Measurements from ENCODE around the gene CEBPA. TPM values are rescaled to one million over a fixed set of nuclear protein-coding genes. Genes with fewer than 3 reads are reported as not detected.

The CEBPA gene
- total and polyA plus RNA-seq, 2 donors (not counting 1 experiment from before 2014, with no cell fraction given): 0.17 TPM; not detected in 1

DNA sequence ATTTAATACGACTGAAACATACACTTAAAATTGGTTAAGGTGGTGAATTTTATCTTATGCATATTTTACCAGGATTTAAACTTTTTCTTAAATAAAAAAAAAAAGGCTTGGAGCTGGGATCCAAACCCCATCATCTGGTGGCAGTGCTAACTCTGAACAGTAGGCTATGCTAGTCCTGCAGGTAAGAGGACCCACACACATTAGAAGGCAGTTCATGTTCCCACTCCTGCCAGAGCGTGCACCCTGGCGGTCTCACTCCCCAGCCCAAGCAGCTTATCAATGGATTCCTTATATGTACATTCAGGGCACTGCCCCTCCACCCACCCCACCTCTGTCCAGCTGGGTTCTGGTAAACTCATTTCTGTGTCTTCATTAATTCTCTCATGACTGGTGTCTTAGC, 31.3 kb upstream of the CEBPA start:
- H3K4me3 ChIP-seq (replicated peaks in 1 of 4; ENCODE audit: control extremely low read depth in 1 of 4, insufficient read depth in 1 of 4, low read depth in 3 of 4, low read length in 4 of 4): no peak overlapping the region
- no peaks in the 10 kb centered on the region for H3K36me3 ChIP-seq (ENCODE audit: control insufficient read depth, insufficient read depth, low read length)
- TF ChIP-seq, protein P1, sequence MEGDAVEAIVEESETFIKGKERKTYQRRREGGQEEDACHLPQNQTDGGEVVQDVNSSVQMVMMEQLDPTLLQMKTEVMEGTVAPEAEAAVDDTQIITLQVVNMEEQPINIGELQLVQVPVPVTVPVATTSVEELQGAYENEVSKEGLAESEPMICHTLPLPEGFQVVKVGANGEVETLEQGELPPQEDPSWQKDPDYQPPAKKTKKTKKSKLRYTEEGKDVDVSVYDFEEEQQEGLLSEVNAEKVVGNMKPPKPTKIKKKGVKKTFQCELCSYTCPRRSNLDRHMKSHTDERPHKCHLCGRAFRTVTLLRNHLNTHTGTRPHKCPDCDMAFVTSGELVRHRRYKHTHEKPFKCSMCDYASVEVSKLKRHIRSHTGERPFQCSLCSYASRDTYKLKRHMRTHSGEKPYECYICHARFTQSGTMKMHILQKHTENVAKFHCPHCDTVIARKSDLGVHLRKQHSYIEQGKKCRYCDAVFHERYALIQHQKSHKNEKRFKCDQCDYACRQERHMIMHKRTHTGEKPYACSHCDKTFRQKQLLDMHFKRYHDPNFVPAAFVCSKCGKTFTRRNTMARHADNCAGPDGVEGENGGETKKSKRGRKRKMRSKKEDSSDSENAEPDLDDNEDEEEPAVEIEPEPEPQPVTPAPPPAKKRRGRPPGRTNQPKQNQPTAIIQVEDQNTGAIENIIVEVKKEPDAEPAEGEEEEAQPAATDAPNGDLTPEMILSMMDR (conservative IDR thresholded peaks at IDR 0.05 in 1 of 2, IDR thresholded peaks at IDR 0.05 in 1 of 2; ENCODE audit: low read depth in 1 of 2, low read length in 2 of 2): no peak
- no peak for TF ChIP-seq EZH2 (IDR thresholded peaks at IDR 0.05; ENCODE audit: low read length, missing control alignments)
- H3K4me2 ChIP-seq (ENCODE audit: extremely low read depth, insufficient read depth, low read length): no peak overlapping the region
- H2AFZ ChIP-seq (ENCODE audit: low read length): no peak overlapping the region
- no peaks in the 10 kb centered on the region for H3K79me2 ChIP-seq (ENCODE audit: control insufficient read depth, insufficient read depth, low read length)
- no peak overlapping the region for H3K27ac ChIP-seq (ENCODE audit: insufficient read depth, low read length)
- no peaks in the 10 kb centered on the region for H3K27me3 ChIP-seq (ENCODE audit: control insufficient read depth, insufficient read depth, low read length)
- DNase-seq (ENCODE audit: low read depth in 2 of 2): no peak
- H3K4me1 ChIP-seq (ENCODE audit: control insufficient read depth, extremely low read depth, insufficient read depth, low read length): no peaks in the 10 kb centered on the region
- no peaks in the 10 kb centered on the region for H4K20me1 ChIP-seq (ENCODE audit: control insufficient read depth, extremely low read depth, insufficient read depth, low read length)
- H3K9ac ChIP-seq (ENCODE audit: insufficient read depth, low read length): no peak overlapping the region
- no peaks in the 10 kb centered on the region for H3K9me3 ChIP-seq (ENCODE audit: control insufficient read depth, insufficient read depth, low read depth, low read length)

DNA sequence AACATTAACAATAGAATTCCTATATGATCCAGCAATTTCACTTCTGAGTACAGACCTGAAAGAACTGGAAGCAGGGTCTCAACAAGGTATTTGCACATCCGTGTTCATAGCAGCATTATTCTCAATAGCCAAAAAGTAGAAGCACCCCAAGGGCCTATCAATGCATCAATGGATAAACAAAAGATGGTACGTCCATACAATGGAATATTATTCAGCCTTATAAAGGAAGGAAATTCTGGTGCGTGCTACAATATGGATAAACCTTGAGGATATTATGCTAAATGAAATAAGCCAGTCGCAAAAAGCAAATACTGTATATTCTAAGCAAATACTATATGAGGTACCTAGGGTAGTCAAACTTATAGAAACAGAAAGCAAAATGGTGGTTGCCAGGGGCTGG, 30.8 kb upstream of the CEBPA start:
- Histone ChIP-seq H4K20me1 (ENCODE audit: control insufficient read depth, extremely low read depth, insufficient read depth, low read length) (no peaks in the 10 kb centered on the region), H3K27me3 (ENCODE audit: control insufficient read depth, insufficient read depth, low read length) (no peaks in the 10 kb centered on the region), H3K36me3 (ENCODE audit: control insufficient read depth, insufficient read depth, low read length) (no peaks in the 10 kb centered on the region), H3K9me3 (ENCODE audit: control insufficient read depth, insufficient read depth, low read depth, low read length) (no peaks in the 10 kb centered on the region), H2AFZ (ENCODE audit: low read length) (no peak overlapping the region), H3K4me1 (ENCODE audit: control insufficient read depth, extremely low read depth, insufficient read depth, low read length) (no peaks in the 10 kb centered on the region), H3K4me2 (ENCODE audit: extremely low read depth, insufficient read depth, low read length) (no peak overlapping the region), H3K27ac (ENCODE audit: insufficient read depth, low read length) (no peak overlapping the region), H3K9ac (ENCODE audit: insufficient read depth, low read length) (no peak overlapping the region), H3K79me2 (ENCODE audit: control insufficient read depth, insufficient read depth, low read length) (no peaks in the 10 kb centered on the region), H3K4me3 (replicated peaks in 1 of 4; ENCODE audit: control extremely low read depth in 1 of 4, insufficient read depth in 1 of 4, low read depth in 3 of 4, low read length in 4 of 4) (no peak overlapping the region)
- TF ChIP-seq, protein P1 (conservative IDR thresholded peaks at IDR 0.05 in 1 of 2, IDR thresholded peaks at IDR 0.05 in 1 of 2; ENCODE audit: low read depth in 1 of 2, low read length in 2 of 2): no peak
- no peak for DNase-seq (ENCODE audit: low read depth in 2 of 2)

DNA sequence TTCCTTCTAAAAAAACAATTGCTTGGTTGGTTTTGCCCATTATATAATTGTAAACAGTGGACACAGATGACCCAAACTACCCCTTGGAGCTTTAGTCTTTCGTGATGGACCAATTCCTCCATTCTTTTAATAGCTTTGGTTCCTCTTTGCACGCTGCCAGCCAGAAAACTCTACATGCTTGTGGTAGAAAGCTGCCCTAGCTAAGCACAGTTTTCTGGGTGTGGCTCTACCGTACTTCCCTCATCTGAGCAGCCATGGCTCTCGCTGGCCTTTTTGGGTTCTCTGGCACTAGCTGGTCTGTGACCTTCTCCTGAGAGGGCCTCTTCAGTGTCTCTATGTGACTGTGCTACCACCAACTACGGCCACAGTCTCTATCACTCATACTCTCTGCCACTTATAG, 29.9 kb upstream of the CEBPA start:
- TF ChIP-seq, protein P1 (conservative IDR thresholded peaks at IDR 0.05 in 1 of 2, IDR thresholded peaks at IDR 0.05 in 1 of 2; ENCODE audit: low read depth in 1 of 2, low read length in 2 of 2): no peak
- no peak for TF ChIP-seq EZH2 (IDR thresholded peaks at IDR 0.05; ENCODE audit: low read length, missing control alignments)
- no peak overlapping the region for H3K4me2 ChIP-seq (ENCODE audit: extremely low read depth, insufficient read depth, low read length)
- H3K4me1 ChIP-seq (ENCODE audit: control insufficient read depth, extremely low read depth, insufficient read depth, low read length): no peaks in the 10 kb centered on the region
- no peaks in the 10 kb centered on the region for H3K9me3 ChIP-seq (ENCODE audit: control insufficient read depth, insufficient read depth, low read depth, low read length)
- H3K36me3 ChIP-seq (ENCODE audit: control insufficient read depth, insufficient read depth, low read length): no peaks in the 10 kb centered on the region
- H3K4me3 ChIP-seq (replicated peaks in 1 of 4; ENCODE audit: control extremely low read depth in 1 of 4, insufficient read depth in 1 of 4, low read depth in 3 of 4, low read length in 4 of 4): no peak overlapping the region
- no peak overlapping the region for H3K27ac ChIP-seq (ENCODE audit: insufficient read depth, low read length)
- H4K20me1 ChIP-seq (ENCODE audit: control insufficient read depth, extremely low read depth, insufficient read depth, low read length): no peaks in the 10 kb centered on the region
- no peak overlapping the region for H3K9ac ChIP-seq (ENCODE audit: insufficient read depth, low read length)
- H2AFZ ChIP-seq (ENCODE audit: low read length): no peak overlapping the region
- no peak for DNase-seq (ENCODE audit: low read depth in 2 of 2)
- H3K27me3 ChIP-seq (ENCODE audit: control insufficient read depth, insufficient read depth, low read length): no peaks in the 10 kb centered on the region
- H3K79me2 ChIP-seq (ENCODE audit: control insufficient read depth, insufficient read depth, low read length): no peaks in the 10 kb centered on the region

Data from fibroblast of lung (primary cell).